ENCODE measurements around the gene ACTG1. TPM values are rescaled to one million over a fixed set of nuclear protein-coding genes. Genes with fewer than 3 reads are reported as not detected.

The ACTG1 gene
- total RNA-seq, 1 experiment from 2014 or later, result 3,455 TPM

DNA sequence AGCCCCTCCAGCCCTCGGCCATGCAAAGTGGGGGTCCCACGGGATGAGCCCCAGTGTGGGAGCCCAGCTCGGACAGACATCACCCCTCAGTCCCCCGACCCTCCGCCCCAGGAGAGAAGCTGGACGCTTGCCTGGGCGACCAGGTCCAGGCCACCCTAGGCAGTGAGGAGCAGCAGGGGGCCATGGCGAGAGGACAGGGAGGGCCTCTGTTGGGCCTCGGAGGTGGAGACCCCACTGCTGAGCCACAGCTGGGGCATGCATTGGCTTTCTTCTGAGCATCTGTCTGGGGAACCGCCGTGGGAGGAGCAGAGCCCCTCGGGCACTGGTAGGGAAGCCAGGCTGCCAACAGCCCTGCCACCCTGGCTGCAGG is 13.0 kb downstream of the ACTG1 start:
- Mint-ChIP-seq H3K27ac (no peak overlapping the region), H3K4me1 (peaks cover 8% of the 10 kb centered on the region), H3K4me3 (no peak overlapping the region), H3K27me3 (ENCODE audit: low read depth) (peaks cover 39% of the 10 kb centered on the region), H3K36me3 (no peaks in the 10 kb centered on the region), H3K9me3 (no peaks in the 10 kb centered on the region)
- TF ChIP-seq MXD4 (CRISPR knock-in tag; IDR thresholded peaks at IDR 0.05; ENCODE audit: borderline replicate concordance) (no peak), SOX15 (CRISPR knock-in tag; IDR thresholded peaks at IDR 0.05) (no peak), FOXP1 (CRISPR knock-in tag; IDR thresholded peaks at IDR 0.05; ENCODE audit: borderline replicate concordance) (no peak), CREM (CRISPR knock-in tag; IDR thresholded peaks at IDR 0.05) (no peak), RORB (CRISPR knock-in tag; IDR thresholded peaks at IDR 0.05) (no peak), ZNF232 (CRISPR knock-in tag; IDR thresholded peaks at IDR 0.05) (no peak), ZNF263 (CRISPR knock-in tag; IDR thresholded peaks at IDR 0.05; ENCODE audit: low read depth) (no peak), GRHL2 (CRISPR knock-in tag; IDR thresholded peaks at IDR 0.05; ENCODE audit: insufficient replicate concordance, severe bottlenecking) (no peak), NR3C1 (CRISPR knock-in tag; conservative IDR thresholded peaks at IDR 0.05; ENCODE audit: low read depth) (no peak), TP53 (CRISPR knock-in tag; IDR thresholded peaks at IDR 0.05) (no peak), OVOL2 (CRISPR knock-in tag; IDR thresholded peaks at IDR 0.05; ENCODE audit: borderline replicate concordance) (no peak), TCF7 (CRISPR knock-in tag; IDR thresholded peaks at IDR 0.05; ENCODE audit: low read depth) (no peak)
- TF ChIP-seq, protein P1, sequence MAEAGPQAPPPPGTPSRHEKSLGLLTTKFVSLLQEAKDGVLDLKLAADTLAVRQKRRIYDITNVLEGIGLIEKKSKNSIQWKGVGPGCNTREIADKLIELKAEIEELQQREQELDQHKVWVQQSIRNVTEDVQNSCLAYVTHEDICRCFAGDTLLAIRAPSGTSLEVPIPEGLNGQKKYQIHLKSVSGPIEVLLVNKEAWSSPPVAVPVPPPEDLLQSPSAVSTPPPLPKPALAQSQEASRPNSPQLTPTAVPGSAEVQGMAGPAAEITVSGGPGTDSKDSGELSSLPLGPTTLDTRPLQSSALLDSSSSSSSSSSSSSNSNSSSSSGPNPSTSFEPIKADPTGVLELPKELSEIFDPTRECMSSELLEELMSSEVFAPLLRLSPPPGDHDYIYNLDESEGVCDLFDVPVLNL (CRISPR knock-in tag; IDR thresholded peaks at IDR 0.05; ENCODE audit: borderline replicate concordance, low read depth), result no peak
- TF ChIP-seq, protein P2, sequence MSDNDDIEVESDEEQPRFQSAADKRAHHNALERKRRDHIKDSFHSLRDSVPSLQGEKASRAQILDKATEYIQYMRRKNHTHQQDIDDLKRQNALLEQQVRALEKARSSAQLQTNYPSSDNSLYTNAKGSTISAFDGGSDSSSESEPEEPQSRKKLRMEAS (CRISPR knock-in tag; IDR thresholded peaks at IDR 0.05), result no peak
- TF ChIP-seq, protein P3, sequence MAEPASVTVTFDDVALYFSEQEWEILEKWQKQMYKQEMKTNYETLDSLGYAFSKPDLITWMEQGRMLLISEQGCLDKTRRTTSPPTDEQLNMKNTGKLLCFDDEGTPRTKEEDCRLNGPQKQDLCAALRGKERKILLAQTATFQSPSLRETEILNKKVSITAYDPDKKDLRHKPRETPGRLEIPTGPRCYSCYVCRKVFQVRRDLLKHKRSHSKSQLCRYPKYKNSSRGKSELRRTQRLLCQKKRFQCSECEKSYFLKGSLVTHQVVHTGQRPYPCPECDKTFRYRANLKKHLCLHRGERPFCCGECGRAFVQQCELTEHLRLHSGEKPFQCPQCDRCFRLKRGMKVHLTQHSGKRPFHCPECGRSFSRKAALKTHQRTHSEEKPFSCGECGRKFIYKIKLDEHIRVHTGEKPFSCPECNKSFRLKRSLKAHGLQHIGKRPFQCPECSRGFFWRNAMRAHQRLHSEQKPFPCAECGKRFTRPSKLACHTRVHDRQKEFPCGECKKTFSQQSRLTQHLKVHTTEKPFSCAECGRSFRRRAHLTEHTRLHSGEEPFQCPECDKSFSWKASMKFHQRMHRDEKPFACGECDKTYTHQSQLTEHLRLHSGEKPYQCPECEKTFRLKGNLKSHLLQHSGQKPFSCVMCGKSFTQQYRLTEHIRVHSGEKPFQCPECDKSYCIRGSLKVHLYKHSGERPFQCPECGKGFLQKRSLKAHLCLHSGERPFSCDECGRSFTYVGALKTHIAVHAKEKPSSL (CRISPR knock-in tag; conservative IDR thresholded peaks at IDR 0.05), result no peak
- TF ChIP-seq, protein P4, sequence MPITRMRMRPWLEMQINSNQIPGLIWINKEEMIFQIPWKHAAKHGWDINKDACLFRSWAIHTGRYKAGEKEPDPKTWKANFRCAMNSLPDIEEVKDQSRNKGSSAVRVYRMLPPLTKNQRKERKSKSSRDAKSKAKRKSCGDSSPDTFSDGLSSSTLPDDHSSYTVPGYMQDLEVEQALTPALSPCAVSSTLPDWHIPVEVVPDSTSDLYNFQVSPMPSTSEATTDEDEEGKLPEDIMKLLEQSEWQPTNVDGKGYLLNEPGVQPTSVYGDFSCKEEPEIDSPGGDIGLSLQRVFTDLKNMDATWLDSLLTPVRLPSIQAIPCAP (CRISPR knock-in tag; IDR thresholded peaks at IDR 0.05), result no peak
- TF ChIP-seq, protein P5, sequence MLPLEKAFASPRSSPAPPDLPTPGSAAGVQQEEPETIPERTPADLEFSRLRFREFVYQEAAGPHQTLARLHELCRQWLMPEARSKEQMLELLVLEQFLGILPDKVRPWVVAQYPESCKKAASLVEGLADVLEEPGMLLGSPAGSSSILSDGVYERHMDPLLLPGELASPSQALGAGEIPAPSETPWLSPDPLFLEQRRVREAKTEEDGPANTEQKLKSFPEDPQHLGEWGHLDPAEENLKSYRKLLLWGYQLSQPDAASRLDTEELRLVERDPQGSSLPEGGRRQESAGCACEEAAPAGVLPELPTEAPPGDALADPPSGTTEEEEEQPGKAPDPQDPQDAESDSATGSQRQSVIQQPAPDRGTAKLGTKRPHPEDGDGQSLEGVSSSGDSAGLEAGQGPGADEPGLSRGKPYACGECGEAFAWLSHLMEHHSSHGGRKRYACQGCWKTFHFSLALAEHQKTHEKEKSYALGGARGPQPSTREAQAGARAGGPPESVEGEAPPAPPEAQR (CRISPR knock-in tag; IDR thresholded peaks at IDR 0.05), result no peak
- TF ChIP-seq, protein P6, sequence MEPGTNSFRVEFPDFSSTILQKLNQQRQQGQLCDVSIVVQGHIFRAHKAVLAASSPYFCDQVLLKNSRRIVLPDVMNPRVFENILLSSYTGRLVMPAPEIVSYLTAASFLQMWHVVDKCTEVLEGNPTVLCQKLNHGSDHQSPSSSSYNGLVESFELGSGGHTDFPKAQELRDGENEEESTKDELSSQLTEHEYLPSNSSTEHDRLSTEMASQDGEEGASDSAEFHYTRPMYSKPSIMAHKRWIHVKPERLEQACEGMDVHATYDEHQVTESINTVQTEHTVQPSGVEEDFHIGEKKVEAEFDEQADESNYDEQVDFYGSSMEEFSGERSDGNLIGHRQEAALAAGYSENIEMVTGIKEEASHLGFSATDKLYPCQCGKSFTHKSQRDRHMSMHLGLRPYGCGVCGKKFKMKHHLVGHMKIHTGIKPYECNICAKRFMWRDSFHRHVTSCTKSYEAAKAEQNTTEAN (CRISPR knock-in tag; IDR thresholded peaks at IDR 0.05), result no peak
- no peak for ATAC-seq
- no peak for DNase-seq (ENCODE audit: low spot score)
- CTCF ChIA-PET, result interaction anchor here (0.6 to 2.2 kb wide), 7 partner anchors 9 to 256 kb away, joined by 4 to 10 read pairs (median 5); no protein-coding TSS in a partner anchor
- POLR2A ChIA-PET, result interaction anchor here (1.2 to 2.1 kb wide), 2 partner anchors 14 to 15 kb away, joined by 7 to 12 read pairs; partner anchors contain the start of gene ACTG1

Measured in WTC11 (cell line).